ENCODE measurements around the gene FAM78B.

DNA sequence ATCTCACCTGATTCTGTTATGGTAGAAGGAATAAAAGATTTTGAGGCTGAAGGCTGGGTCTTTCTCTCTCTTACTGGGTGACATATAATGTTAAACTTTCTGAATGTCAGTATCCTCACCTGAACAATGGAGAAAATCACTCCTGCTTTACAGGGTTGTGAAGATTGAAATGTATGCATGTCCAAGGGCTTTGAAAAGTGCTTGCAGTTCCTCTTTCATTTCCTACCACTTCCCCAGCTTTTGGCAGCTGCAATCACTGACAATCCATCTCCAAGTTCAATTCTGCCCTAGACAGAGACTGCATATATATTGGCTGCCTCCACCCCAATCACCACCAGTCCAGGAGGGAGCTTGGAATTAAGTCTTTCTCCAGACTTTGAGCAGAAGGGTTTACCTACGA lies 39.8 kb downstream of the FAM78B start:
- TF ChIP-seq POLR2A (IDR thresholded peaks at IDR 0.05) = no peak
- TF ChIP-seq, protein P1, sequence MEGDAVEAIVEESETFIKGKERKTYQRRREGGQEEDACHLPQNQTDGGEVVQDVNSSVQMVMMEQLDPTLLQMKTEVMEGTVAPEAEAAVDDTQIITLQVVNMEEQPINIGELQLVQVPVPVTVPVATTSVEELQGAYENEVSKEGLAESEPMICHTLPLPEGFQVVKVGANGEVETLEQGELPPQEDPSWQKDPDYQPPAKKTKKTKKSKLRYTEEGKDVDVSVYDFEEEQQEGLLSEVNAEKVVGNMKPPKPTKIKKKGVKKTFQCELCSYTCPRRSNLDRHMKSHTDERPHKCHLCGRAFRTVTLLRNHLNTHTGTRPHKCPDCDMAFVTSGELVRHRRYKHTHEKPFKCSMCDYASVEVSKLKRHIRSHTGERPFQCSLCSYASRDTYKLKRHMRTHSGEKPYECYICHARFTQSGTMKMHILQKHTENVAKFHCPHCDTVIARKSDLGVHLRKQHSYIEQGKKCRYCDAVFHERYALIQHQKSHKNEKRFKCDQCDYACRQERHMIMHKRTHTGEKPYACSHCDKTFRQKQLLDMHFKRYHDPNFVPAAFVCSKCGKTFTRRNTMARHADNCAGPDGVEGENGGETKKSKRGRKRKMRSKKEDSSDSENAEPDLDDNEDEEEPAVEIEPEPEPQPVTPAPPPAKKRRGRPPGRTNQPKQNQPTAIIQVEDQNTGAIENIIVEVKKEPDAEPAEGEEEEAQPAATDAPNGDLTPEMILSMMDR (IDR thresholded peaks at IDR 0.05) = no peak
